HG03039 (cell line): ENCODE measurements around the gene DENND1A.

Source experiments
- ATAC-seq: cut with Tn5 transposase; IDR thresholded peaks from one replicate; pipeline ENCODE4 v1.9.1; 2021; ENCODE audit warnings: mild to moderate bottlenecking, moderate library complexity; ENCODE audit not compliant: unreplicated experiment

DENND1A gene

DNA sequence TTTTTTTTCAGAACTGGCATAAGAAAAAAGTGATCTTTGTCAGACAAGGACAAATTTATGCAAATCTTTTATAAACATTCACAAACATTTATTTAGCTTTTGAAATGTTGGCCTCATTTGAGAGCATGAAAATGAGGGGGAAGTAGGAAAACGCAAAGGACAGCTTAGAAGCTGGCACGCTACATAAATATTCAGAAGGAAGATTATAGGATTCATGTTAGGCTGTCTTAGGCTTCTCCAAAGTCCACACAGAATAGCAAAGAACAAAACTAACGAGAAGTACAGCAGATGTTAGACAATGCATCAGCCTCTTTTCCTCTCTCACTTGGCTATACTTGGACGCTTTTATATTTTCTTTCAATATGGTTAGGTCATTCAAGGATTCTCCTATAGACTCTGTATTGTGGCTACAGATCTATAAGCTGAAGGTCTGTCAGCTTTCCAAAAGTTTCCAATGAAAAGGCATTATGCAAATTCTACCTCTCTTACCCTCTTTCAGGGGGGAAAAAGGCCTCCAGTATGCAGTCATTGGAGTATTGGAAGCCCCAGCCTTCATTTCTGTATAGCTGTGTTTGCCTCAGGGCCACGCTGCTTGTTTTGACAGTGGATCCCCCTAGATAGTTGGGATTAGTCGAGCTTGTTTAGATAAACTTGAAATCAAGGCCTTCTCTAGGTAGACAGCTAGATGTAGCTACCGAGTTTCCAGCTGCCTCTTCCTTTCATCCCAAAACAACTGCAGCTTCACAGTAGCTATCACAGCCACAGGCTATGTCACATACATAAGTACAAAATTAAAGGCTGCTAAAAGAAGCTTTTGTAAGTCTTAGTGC, 153.0 kb downstream of the DENND1A start:
- no peak for ATAC-seq

DNA sequence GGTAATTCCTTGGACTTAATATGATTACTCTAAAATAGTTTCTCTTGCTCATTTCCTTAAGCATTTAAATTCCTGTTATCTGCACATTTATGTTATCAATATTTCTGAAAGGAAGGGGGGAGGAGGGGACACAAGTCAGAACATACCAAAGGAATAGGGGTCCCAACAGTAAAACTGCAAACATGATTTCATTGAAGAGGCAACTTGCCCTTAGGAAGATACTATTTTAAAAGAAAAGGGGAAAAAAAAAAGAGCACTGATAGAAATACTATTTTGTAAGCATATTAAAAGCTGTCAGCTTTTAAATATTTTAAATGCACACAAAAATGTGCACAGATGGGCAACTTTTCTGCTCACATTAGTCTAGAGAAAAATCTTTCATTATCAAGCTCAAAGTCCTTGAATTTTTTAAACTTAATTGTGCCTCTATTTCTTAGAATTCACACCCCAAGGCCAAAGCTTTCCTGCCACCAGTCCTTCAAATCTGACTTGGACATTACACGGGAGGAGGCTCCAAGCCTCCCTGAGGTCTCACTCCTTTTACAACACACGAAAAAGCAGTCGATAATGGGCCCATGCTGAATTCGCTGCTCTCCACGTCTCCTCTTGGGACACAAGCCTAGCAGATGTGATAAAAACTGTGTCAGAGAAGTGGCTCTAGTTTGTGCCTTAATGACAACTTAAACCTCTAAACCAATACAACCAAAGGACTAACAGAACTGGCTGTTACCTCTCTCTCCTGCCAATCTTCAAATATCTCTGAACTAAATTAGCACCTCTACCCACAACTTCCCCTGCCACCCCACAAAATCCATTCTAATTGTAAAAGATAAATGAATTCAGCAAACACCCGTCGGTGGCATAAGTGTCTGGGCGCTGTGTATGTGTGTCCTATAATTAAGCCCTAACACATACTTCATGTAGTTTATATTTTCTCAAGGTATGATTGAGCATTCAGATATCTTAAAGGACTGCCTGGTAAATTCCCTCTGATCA, 154.3 kb downstream of the DENND1A start:
- ATAC-seq: no peak

DNA sequence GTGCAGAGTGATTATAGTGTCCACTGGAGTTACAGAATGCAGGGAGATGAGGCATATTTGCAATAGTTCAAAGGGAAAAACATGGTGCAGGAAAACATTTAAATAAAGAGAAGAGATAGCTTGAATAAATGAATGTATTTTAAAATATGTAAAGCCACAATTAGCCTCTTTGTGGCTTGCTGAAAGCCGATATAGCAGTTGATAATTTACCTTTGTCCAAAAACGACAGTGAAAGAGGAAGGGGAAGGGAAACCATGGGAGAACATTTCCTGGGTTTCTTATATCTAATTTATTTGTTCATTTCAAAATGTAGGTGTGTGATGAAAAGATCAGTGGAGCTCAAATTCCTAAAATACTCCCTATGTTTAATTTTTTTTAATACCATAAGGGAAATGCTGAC, 156.1 kb downstream of the DENND1A start:
- ATAC-seq: no peak

GRCh38 chr9:123772967-123773366, 157.0 kb downstream of the DENND1A start:
- no peak for ATAC-seq

DNA sequence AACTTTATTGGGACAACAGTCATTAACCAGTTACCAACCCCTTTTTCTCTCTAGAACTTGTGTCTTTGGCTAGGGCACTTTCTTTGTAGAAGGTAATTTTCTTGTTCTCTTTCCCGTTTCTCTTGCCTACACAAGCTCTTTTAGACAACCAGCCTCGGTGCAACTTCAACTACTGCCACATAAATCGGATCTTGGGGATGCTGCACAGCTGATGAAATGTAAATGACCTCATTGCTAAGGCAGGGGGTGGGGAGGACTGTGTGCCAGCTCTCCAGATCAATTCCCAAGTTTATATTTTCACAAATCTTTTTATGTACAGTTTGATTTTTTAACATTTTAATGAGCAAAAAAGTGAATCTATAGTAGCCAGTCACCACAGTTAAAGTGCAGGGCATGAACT, 157.6 kb downstream of the DENND1A start:
- ATAC-seq: no peak

DNA sequence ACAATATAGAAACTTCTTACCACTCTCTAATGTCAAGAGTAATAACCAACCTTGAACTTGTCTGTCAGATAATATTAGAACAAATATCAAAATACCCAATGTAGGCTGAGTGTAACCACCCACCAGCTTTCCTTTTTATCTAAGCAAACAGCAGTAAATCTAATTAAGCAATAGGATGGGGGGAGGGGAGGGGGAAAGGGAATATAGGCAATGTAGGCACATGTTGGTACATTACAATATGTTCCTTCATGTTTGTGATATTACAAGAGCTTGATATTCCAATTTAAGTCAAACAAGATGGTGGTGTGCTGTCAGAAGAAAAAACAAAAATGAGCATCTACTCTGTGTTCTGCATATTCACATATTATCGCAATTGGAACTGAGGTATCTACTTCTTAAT, 158.2 kb downstream of the DENND1A start:
- no peak for ATAC-seq

GRCh38 chr9:123769719-123770118, 160.2 kb downstream of the DENND1A start:
- no peak for ATAC-seq

DNA sequence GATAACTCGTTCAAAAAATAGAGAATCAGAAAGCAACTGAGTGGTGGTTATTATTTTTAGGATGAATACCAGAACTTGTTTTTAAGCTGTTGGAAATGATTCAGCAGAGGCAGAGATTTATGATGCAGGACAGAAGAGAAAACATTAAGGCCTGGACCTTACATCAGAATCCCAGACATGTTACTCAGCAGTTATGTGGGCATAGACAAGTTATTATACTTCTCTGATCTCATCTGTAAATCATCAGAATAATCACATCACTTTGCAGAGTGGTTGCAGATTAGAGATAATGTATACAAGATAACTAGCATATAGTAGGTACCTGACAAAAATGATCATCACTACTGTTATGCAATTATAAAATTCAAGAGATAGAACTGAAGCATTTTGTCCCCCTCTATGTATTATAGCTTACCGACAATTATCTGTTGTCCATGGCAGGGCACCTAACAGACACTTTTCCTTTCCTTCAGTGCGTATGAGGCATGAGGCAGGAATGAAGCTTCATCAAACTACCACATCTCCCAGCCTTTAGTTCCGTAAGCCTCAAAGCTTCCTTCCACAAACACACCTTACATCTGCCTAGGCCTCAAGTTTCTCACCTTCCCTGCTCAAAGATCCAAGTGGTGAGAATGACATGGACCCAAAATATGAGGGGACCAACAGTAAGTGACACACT, 165.9 kb downstream of the DENND1A start:
- ATAC-seq: no peak

GRCh38 chr9:123761905-123762605, 167.9 kb downstream of the DENND1A start:
- no peak for ATAC-seq

- no peak for ATAC-seq
Observed at GRCh38 chr9:123757960-123758359, 172.0 kb downstream of the DENND1A start.

GRCh38 chr9:123757547-123757946, 172.4 kb downstream of the DENND1A start:
- ATAC-seq: no peak

DNA sequence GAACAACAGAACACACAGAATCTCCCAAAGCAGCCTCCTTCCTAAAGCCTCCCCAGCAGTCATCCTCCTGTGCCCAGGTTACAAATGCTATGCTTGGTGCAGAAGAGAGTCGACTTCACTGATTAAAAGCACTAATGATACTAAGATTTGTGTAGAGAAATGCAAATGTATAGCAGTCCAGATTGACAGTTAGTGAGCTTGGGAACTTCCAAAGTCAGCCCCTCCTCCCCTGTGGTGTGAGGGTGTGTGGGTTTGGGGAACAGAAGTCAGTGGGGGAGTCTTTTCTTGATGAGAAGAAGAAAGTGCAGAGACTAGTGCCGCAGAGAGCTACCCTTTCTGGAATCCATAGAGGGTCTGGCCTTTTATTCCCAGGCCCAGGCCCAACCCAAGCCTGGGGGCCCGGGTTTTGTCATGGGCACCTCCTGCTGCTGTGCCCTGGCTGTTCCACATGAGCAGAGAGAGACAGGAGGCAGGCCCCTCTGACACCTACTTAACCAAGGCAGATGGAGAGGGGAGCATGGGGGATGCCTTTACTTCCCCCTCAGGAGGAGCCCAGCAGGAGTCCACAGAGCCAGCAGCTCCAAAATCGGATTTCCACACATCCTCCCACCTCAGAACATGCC, 173.3 kb downstream of the DENND1A start:
- ATAC-seq: no peak

- no peak for ATAC-seq
Observed at GRCh38 chr9:123753669-123754258, 176.2 kb downstream of the DENND1A start.

GRCh38 chr9:123753016-123753415, 176.9 kb downstream of the DENND1A start:
- ATAC-seq: no peak

DNA sequence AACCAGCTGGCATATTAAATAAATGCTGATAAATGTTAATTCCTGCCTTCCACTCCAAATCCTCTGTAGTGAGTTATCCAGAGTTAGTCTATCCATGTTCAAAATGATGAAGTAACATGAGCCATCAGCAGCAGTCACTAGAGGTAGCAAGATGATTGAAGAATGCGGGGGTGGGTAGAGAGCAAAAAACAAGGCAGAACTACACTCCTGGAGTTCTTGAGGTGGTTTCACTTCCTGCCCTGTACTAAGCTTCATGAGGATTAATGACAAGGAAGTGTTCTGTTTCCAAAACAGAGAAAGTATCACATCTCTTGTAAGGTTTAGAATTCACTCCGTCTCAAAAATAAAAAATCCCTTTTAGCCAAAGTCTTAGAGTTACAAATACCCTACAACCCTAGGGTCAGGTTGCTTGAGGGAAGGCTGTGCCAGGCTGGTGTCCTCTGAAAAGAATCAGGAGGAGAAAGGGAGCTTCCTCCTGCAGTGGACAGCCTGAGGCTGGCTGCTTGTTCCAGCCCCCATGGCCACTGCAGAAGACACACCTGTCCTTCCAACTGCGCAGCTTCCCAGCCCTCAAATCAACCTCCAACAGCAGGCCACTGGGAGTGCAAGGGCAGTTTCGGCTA, 180.2 kb downstream of the DENND1A start:
- ATAC-seq: peak; percentile 49

DNA sequence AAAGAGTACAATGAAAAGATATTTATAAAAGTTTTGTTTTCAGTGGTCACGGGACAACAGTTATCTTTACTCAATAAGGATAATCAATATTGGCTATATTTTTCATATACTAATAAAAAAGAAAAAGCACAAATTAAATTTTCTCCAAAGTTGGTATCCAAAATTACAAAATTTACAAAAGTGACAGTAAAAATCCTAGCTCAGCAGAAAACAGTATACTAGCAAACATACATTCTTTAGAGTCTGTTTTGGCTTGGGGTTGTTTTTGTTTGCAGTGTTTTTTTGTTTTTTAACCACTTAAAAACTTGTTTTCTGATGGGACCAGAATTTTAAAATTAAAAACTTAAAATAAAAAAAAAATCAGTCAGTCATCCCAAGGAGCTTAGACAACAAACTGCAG, 183.2 kb downstream of the DENND1A start:
- ATAC-seq: no peak

DNA sequence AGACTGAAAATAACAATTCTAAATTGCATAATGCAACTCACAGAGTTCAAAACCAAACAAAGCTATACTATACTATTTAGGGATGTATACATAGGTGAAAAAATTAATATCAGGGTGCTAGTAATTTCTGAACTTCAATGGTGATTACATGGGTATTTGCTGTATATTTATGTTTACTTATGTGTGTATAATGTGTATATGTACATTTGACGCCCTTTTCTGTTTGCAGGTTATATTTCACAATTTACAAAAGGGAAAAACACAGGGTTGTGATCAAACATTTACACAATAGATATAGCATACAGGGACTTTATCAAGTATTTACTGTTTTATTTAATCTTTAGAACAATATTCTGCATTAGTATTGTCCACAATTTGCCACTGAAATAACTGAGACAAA, 184.0 kb downstream of the DENND1A start:
- ATAC-seq: no peak

GRCh38 chr9:123745451-123745850, 184.5 kb downstream of the DENND1A start:
- no peak for ATAC-seq

DNA sequence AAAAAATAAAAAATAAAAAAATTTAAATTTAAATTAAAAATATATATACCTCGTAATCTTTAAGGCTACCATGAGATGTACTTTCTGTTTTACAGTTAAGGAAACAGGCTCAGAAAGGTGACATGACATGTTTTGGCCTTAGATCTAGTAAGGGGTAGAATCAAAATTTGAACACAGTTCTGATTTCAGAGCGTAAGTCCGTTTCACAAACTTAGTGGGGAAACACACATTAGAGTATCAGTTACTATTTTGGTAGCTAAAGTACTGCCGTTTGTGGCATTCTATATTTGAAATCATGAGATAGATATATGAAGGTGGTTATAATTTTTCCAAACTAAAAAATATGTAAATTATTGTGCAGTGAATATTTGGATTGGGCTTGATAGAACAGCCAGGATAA, 186.2 kb downstream of the DENND1A start:
- no peak for ATAC-seq
